K562 (cell line): Measurements from ENCODE around the gene PCBP3.

Experiments used
- FOXP1 ChIP-seq: sonication (generic); formaldehyde crosslinking; IDR thresholded peaks from 2 replicates; pipeline ENCODE4 v1.8.0; 2022; ENCODE audit warnings: mild to moderate bottlenecking, missing genetic modification reagents
- HDGF ChIP-seq: fragments of 450-650 bp; IDR thresholded peaks from 2 replicates; pipeline ENCODE4 v1.6.1; 2016
- JUND ChIP-seq, 2 experiments: IDR thresholded peaks; 2 replicates in 1 of 2; 3 replicates in 1 of 2; pipeline ENCODE4 v1.6.1; 2011; ENCODE audit warnings: borderline replicate concordance in 2 of 2, low read depth in 2 of 2, low read length in 2 of 2, improper control_type of control experiment in 1 of 2, missing biosample characterization in 1 of 2, missing genetic modification characterization in 1 of 2, missing genetic modification reagents in 1 of 2
- NCOA4 ChIP-seq: fragments of 450-650 bp; IDR thresholded peaks from 2 replicates; pipeline ENCODE4 v1.6.1; 2018; ENCODE audit warnings: mild to moderate bottlenecking; ENCODE audit not compliant: partially characterized antibody
- NFXL1 ChIP-seq: fragments of 450-650 bp; formaldehyde crosslinking; IDR thresholded peaks from 2 replicates; pipeline ENCODE4 v1.4.0; 2021; ENCODE audit warnings: mild to moderate bottlenecking
- PHF21A ChIP-seq: fragments of 450-650 bp; IDR thresholded peaks from 2 replicates; pipeline ENCODE4 v1.6.1; 2017; ENCODE audit warnings: low read depth, borderline replicate concordance
- TCF7L2 ChIP-seq: fragments of 150-350 bp; IDR thresholded peaks from 2 replicates; pipeline ENCODE4 v1.6.1; 2016; ENCODE audit warnings: low read depth, mild to moderate bottlenecking, low read length, moderate library complexity
- TF ChIP-seq, protein P1 (sequence below): sonication (generic); formaldehyde crosslinking; IDR thresholded peaks from 2 replicates; pipeline ENCODE4 v1.8.0; 2022; ENCODE audit warnings: missing genetic modification reagents, mild to moderate bottlenecking, borderline replicate concordance
- TF ChIP-seq, protein P2 (sequence below): sonication (generic); formaldehyde crosslinking; IDR thresholded peaks from 2 replicates; pipeline ENCODE4 v1.8.0; 2022; ENCODE audit warnings: mild to moderate bottlenecking, missing genetic modification reagents, borderline replicate concordance
- TF ChIP-seq, protein P3 (sequence below), 3 experiments: IDR thresholded peaks in 2 of 3; conservative IDR thresholded peaks in 1 of 3; 2 replicates each; pipeline ENCODE4 v1.5.1; 2011 to 2012; ENCODE audit warnings: low read length in 3 of 3, mild to moderate bottlenecking in 3 of 3, control low read depth in 2 of 3, improper control_type of control experiment in 1 of 3, inconsistent platforms in 1 of 3, low read depth in 1 of 3, mixed read lengths in 1 of 3, moderate library complexity in 1 of 3; ENCODE audit not compliant: insufficient read depth in 2 of 3

DNA sequence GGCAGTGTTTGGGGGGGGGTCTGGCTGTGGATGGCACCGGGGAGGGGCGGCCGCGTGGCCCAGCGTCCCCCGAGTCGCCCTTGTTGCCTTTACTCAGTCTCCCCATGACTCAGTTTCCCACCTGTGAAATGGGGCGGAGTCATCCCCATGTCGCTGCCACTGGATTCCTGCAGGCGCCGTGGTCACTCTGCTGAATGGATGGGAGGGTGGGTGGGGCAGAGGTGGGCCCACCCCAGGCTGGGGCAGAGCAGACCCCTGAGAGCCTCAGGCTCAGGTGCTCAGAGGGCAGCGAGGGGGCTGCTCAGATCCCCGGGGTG, 340.1 kb downstream of the PCBP3 start:
- TF ChIP-seq, protein P1, sequence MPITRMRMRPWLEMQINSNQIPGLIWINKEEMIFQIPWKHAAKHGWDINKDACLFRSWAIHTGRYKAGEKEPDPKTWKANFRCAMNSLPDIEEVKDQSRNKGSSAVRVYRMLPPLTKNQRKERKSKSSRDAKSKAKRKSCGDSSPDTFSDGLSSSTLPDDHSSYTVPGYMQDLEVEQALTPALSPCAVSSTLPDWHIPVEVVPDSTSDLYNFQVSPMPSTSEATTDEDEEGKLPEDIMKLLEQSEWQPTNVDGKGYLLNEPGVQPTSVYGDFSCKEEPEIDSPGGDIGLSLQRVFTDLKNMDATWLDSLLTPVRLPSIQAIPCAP (CRISPR knock-in tag) = no peak
- TF ChIP-seq, protein P2, sequence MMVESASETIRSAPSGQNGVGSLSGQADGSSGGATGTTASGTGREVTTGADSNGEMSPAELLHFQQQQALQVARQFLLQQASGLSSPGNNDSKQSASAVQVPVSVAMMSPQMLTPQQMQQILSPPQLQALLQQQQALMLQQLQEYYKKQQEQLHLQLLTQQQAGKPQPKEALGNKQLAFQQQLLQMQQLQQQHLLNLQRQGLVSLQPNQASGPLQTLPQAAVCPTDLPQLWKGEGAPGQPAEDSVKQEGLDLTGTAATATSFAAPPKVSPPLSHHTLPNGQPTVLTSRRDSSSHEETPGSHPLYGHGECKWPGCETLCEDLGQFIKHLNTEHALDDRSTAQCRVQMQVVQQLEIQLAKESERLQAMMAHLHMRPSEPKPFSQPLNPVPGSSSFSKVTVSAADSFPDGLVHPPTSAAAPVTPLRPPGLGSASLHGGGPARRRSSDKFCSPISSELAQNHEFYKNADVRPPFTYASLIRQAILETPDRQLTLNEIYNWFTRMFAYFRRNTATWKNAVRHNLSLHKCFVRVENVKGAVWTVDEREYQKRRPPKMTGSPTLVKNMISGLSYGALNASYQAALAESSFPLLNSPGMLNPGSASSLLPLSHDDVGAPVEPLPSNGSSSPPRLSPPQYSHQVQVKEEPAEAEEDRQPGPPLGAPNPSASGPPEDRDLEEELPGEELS (CRISPR knock-in tag) = no peak
- TF ChIP-seq HDGF (no peak), NFXL1 (no peak), NCOA4 (no peak), FOXP1 (CRISPR knock-in tag) (no peak), TCF7L2 (no peak), PHF21A (no peak), JUND (IDR thresholded peaks at IDR 0.05; ENCODE audit: borderline replicate concordance, low read depth, low read length) (no peak), JUND (tag; IDR thresholded peaks at IDR 0.05; ENCODE audit: borderline replicate concordance, low read depth, low read length) (no peak)
- TF ChIP-seq, protein P3, sequence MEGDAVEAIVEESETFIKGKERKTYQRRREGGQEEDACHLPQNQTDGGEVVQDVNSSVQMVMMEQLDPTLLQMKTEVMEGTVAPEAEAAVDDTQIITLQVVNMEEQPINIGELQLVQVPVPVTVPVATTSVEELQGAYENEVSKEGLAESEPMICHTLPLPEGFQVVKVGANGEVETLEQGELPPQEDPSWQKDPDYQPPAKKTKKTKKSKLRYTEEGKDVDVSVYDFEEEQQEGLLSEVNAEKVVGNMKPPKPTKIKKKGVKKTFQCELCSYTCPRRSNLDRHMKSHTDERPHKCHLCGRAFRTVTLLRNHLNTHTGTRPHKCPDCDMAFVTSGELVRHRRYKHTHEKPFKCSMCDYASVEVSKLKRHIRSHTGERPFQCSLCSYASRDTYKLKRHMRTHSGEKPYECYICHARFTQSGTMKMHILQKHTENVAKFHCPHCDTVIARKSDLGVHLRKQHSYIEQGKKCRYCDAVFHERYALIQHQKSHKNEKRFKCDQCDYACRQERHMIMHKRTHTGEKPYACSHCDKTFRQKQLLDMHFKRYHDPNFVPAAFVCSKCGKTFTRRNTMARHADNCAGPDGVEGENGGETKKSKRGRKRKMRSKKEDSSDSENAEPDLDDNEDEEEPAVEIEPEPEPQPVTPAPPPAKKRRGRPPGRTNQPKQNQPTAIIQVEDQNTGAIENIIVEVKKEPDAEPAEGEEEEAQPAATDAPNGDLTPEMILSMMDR (IDR thresholded peaks at IDR 0.05 in 2 of 3, conservative IDR thresholded peaks at IDR 0.05 in 1 of 3; ENCODE audit: insufficient read depth in 2 of 3, low read depth in 1 of 3, low read length in 3 of 3) = no peak
